Kidney glomerular epithelial cell (primary cell): Measurements from ENCODE around the gene RAMP1.

Experiments
- DNase-seq: peaks from one replicate; lab custom pipeline; 2025; lab: John Stamatoyannopoulos, UW

Gene RAMP1

GRCh38 chr2:237876951-237877491 is 17.6 kb downstream of the RAMP1 start:
- no peak for DNase-seq

DNA sequence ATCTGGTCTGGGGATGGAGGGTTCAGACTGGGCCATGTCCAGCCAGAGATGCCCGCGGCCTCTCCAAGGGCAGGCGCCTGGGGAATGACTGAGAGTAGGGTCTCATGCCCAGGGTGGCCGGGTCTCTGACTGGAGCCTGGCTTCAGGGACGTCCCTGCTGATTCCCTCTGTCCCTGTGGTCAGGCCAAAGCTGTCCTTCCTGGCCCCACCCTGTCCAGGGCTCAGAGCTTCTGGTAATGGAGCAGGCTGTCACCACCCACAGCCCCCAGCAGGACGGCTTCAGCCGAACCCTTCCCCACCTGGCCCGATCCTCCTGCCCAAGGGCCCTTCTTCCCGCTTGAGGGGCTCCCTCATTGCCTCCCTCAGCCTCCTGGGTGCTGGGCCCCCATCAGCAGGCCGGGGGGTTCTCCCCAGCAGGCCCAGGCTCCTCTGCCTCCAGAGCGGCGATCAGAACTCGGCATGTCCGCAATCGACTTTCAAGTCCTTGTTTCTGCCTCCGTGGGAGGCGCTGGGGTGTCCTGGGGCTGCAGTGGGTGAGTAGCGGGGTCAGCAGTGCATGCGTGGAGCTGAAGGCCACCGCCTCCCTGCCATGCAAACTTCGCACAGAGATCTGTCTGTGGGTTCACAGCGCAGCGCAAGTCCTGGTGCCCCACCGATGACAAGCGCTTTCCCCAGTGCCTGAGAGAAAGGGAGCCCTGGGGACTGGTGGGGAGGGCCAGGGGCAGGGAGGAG is 18.3 kb downstream of the RAMP1 start:
- DNase-seq: no peak

- DNase-seq: no peak
Observed at GRCh38 chr2:237878321-237879057, 19.1 kb downstream of the RAMP1 start.

GRCh38 chr2:237879058-237879430 is 19.6 kb downstream of the RAMP1 start:
- no peak for DNase-seq

DNA sequence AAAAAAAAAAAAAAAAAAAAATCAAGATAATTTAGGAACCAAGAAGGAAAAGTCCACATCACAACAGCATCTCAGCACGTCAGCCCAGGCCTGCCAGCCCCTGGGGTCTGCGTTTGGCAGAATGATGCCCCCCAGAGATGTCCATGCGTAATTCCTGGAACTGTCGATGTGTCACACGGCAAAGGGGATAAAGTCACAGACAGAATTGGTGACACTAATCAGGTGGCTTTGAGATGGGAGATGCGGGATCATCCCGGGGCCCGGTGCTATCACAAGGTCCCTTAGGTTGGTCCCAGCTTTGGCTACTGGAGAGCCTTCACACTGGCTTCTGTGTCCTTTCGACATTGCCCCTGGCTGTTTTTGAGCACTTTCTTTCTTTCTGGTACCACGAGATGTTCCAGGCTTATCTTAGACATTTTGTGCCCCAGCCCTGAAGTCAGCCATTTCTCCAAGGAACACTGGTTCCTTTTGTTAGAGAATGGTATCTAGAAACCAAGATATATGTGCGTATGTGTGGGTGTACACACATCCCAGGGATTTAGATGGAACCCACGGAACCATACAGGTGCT is 20.7 kb downstream of the RAMP1 start:
- DNase-seq: no peak

DNA sequence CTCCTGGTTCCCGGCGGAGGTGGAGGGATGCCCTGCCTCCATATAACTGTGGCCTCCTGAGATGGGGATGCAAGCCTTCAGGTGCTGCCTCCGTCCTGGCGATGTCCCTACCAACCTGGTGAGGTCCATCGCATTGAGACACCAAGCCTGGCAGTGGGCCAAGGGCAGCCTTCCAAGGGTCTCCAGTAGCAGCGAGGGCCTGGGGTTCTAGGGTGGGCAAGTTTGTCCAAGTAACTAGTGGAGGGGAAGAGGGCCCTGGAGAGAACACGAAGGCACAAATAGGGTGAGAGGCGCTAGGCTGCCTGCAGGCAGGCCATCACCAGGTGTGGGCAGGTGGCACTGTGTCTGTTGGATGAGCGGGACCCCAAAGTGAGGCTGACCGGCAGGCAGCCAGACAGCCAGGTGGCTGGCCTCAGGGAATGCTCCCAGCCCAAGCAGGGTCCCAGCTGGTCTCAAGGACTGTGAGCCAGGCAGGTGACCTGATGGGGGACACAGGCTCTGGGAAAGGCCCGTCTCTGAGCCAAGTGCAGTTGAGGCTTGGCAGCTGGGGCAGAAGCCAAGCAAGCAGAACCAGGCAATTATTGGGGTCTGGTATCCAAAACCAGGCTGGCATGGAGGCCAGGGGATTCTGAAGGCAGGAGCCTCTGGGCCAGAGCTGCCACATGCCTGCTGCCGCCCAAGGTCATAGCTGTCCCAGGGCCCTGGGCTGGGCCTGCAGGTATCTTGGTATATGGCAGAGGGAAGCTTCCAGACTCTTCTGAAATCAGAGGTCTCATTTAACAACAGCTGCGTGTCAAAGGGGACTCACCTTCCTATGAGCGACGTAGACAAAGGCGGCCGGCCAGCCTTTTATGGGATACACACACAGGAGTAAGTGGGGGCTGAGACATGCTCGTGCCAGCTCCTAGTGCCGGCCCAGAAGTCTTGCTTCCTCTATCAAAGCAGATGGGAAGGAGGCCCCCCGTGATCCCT is 23.4 kb downstream of the RAMP1 start:
- no peak for DNase-seq

DNA sequence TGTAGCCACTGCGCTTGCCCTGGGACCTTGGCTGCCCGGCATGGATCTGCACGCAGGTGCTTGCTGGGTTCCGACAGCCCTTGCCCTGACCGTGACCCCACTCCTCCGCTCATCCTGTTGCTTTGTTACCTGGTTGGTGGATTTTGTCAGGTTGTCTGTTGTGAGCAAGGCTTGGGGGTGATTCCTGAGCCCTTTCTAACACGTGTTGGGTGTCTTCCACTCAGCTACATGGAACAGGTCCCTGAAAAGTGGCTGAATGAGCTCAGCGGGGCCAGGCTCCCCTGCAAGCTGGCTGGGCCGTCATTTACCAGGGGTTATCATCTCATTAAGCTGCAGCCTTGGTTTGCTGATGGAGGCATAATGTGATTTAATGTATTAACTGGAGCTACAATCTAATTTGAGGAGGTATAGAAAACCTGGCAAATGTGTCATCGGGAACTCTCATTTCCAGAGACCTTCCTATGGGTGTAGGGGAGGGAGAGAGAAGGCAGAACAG is 24.6 kb downstream of the RAMP1 start:
- no peak for DNase-seq

- DNase-seq: no peak
Observed at GRCh38 chr2:237884681-237885080, 25.3 kb downstream of the RAMP1 start.

DNA sequence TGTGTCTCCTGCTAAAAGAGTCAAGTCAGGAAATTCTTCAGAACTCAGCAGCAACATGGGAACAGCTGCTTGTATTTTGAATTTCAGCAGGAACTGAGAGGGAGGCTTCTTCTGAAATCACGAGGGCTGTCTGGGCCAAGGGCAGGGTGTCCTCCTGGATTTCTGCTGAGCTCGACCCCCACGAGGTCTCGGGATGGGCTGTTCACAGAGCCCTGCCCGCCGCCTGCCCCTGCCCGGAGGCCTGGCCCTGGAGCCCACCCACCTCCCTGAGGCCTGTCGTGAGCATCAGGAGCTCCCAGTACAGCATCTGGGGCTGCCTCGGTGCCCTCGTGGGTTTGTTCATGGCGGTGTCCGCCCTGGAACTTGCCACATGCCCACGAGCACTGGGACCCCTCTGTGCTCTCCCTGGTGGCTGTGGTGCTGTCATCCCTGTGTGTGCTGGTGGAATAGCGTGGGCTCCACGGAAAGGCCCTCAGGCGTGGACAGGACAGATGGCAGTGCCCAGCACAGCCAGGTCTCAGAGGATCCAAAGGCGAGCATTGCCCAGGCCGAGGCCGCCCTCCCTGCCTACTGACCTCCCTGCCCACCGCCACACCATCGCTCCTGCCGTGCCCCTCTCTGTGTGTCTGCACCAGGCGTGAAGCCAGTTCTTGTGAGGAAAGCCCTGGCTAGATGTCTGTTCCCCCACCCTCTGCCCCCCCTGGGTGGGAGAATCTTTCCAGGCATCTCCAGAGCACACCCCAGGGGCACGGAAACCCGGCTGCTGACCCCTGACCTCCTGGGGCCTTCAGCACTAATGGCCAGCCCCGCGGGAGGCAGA is 25.9 kb downstream of the RAMP1 start:
- DNase-seq: no peak

DNA sequence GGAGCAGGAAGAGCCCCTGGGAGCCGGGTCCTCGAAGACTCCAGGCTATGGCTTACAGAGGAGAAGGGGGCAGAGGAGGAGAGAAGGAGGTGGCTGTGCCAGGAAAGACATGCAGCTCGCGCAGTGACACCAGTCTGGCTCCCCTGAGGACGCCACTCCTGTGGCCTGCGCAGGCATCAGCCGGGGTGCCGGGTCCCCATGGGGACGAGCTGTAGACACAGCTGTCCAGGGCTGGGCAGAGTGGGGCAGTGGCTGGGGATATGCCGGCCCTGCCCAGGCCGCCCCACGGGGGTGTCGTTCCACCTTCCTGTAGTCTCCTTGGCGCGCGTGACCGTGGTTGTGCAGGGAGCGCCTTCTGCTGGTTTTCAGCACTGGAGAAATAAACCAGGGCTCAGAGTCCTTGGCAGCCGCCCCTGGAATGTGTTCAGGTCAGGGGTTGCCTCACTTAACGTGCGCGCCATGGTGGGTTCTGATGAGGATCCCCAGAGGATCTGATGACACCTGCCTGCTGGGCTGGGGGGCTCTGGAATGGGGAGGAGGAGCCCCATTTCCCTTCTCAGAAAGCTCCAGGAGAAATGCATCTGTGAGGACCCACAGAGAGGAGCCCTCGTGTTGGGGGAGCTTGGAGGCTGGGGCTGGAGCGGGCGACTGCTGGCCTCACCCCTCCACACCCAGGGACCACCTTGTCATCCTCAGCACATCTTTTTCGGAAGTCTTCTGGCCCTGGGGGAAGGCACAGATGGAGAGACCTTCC is 26.7 kb downstream of the RAMP1 start:
- no peak for DNase-seq

DNA sequence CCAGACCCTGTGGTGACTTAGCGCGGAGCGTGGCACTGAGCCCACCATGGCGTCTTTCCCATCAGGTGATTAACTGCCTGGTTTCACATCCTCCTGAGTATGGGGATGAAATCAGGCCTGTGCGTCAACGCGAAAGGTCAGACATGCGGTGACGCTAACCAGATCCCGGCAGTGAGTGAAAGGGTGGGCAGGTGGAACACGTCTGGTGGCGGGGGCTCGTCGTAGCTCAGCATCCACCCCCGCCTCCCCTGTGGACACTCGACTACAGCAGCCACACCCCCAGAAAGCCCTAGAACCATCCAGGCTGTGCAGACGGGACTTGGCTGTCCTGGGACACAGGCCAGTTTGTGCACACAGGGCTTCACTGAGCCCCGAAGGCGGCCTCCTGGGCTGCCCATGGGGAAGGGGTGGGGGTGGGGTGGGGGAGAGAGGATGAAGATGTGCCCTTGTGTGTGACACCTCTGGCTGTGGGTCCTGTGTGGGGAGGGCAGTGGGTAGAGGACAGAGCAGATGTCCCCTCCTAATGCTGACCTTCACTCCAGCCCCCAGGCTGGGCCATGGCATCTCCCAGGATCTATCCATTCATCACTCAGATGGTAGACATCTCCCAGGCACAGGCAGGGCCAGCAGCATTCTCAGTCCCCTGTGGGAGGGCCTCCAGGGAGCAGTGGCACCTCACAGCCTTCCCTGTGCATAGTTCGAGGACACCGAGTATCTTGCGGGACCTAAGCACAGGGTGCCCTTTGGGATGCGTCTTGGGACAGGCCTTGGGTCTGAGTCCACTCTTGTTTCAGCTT is 27.5 kb downstream of the RAMP1 start:
- DNase-seq: no peak

DNA sequence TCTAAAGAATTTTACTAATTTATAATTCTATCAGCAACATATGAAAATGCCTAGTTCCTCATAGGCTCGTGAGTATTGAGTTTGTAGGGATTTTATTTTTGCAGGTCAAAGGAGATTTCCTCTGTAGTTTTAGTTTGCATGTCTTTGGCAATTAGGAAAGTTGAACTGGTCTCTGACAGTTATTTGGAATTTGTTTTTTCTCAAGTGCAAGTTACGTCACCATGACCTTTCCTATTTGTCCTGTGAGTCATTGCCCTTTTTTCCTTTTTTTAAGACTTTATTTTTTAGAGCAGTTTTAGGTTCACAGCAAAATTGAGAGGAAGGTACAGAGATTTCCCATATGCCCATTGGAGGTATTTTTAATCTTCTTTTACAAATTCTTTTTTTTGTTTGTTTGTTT is 29.0 kb downstream of the RAMP1 start:
- DNase-seq: no peak

DNA sequence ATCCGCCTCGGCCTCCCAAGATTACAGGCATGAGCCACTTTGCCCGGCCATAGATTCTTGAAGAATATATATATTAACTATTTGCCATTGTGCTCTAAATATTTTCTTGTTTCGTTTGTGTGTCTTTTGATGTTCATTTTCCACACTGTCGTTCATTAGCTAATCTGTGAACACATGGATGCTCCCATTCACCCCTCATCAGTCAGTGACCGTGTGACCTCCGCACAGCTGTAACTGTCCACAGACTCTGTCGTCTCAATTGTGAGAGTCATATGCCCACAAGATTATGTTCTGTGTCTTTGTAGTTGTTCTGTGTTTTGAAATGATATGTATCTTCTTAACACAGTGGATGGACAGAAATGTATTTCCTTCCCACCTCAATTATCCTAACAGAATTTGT is 29.6 kb downstream of the RAMP1 start:
- no peak for DNase-seq

DNA sequence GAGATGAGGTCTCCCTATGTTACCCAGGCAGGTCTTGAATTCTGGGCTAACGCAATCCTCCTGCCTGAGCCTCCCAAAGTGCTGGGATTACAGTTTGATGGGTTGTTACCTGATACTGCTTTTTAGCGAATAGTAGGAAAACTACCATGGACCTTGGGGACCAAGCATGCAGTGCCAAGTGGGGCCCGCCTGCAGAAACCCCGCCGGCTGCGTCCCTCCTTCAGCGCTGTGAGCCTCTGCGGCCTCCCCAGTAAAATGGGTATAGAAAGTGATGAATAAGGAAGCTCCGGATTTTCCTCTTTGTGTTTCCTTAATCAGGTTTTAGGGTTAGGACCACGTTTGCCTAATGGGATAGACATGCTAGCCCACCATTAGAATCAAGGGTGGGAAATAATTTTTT is 30.4 kb downstream of the RAMP1 start:
- no peak for DNase-seq

DNA sequence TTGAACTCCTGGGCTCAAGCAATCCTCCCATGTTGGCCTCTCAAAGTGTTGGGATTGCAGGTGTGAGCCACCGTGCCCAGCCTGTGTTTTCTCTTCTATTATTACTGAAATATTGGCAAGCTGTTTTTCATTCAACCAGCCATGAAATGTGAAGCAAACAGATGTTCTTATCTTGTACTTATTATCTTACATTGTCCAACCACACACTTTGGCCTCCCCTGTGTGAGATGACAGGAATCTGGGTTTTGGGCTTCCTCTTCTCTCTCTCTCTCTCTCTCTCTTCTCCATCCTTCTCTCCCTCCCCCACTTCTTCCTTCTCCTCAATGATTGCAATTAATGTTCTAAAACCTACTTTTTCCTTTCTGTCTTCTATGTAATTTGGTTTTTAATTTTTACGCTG is 33.1 kb downstream of the RAMP1 start:
- DNase-seq: no peak

DNA sequence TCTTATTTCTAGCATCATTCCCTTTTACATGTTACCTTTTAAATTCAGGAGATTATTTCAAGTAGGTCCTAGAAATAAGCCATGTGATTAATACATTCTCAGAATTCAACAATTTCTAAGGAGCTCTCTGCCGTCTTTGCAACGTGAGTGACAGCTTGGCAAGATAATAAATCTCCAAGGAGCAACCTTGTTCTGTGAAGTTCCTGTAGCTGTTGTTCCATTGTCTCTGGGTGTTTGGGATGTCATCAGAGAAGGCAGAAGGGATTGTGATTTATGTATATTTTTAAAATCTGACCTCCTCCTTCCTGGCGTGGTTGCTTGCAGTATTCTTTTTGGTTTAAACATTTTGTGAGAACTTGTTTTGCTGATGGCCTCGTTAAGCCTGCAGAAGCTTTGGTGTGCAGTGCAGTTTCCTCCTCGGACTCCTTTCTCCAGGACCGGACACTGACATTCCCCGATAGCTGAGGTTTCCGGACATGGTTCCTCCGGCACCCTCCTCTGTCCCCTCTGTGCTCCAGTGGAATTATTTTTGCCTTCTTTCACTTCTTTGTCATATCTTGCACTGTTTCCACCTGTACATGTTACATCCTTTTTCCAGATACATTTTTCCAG is 33.7 kb downstream of the RAMP1 start:
- no peak for DNase-seq

- no peak for DNase-seq
Observed at GRCh38 chr2:237894396-237894979, 35.1 kb downstream of the RAMP1 start.

- DNase-seq: no peak
Observed at GRCh38 chr2:237894986-237895543, 35.6 kb downstream of the RAMP1 start.
